NT2/D1 (cell line): ENCODE measurements around the gene NMRK2.

Source experiments
- YY1 ChIP-seq: IDR thresholded peaks from 2 replicates; pipeline ENCODE4 v1.6.1; 2011; ENCODE audit not compliant: insufficient read length, insufficient read depth
- ZNF274 ChIP-seq: IDR thresholded peaks from 2 replicates; pipeline ENCODE4 v1.6.1; 2011; ENCODE audit warnings: mild to moderate bottlenecking, low read depth, low read length

- TF ChIP-seq ZNF274 = no peak
- no peak for TF ChIP-seq YY1
Observed at GRCh38 chr19:3919793-3920192, 13.1 kb upstream of the NMRK2 start.
